ENCODE results near the gene SYCP2. TPM values are rescaled to one million over a fixed set of nuclear protein-coding genes. Genes with fewer than 3 reads are reported as not detected.

SYCP2 gene
- total and polyA plus RNA-seq, 2 donors (not counting 1 experiment from before 2014, with no cell fraction given): 0.77 to 1.2 TPM

DNA sequence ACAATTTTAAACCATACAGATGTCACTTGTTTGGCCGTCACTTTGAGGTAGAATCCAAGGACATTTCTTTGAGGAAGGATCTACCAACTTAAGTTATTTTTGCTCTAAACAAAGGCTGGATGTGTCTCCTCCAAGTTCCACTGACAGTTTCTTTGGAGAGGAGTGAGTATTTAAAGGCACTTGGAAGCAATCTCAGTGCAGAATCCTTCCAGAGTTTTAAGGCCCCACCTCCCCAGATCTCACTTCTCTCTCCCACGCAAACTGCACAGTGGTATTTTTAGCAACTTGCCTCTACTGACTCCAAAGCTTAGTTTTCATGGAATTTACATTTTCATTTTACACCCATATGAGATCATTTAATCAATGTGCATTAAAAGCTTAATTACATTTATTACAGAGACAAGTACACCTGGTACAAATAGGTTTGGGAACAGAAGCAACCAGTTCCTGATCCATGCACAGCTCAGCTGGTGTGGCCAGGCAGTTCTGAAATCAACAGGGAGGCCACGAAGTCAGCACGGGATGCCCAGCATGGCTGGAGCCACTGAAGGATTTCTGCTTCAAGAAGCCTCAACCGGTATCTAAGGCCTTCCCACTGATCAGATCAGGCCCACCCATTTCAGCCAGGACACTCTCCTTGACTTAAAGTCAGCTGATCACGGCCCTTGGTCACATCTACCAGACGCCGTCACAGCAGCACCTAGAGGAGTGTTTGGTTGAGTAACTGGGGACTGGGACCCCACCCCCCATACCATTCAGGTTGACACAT lies 109.8 kb downstream of the SYCP2 start:
- TF ChIP-seq, protein P1, sequence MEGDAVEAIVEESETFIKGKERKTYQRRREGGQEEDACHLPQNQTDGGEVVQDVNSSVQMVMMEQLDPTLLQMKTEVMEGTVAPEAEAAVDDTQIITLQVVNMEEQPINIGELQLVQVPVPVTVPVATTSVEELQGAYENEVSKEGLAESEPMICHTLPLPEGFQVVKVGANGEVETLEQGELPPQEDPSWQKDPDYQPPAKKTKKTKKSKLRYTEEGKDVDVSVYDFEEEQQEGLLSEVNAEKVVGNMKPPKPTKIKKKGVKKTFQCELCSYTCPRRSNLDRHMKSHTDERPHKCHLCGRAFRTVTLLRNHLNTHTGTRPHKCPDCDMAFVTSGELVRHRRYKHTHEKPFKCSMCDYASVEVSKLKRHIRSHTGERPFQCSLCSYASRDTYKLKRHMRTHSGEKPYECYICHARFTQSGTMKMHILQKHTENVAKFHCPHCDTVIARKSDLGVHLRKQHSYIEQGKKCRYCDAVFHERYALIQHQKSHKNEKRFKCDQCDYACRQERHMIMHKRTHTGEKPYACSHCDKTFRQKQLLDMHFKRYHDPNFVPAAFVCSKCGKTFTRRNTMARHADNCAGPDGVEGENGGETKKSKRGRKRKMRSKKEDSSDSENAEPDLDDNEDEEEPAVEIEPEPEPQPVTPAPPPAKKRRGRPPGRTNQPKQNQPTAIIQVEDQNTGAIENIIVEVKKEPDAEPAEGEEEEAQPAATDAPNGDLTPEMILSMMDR (conservative IDR thresholded peaks at IDR 0.05 in 1 of 2, IDR thresholded peaks at IDR 0.05 in 1 of 2; ENCODE audit: low read depth in 1 of 2, low read length in 2 of 2): no peak
- no peak for TF ChIP-seq EZH2 (IDR thresholded peaks at IDR 0.05; ENCODE audit: low read length, missing control alignments)
- H3K4me3 ChIP-seq (replicated peaks in 1 of 4; ENCODE audit: control extremely low read depth in 1 of 4, insufficient read depth in 1 of 4, low read depth in 3 of 4, low read length in 4 of 4): no peak overlapping the region
- no peaks in the 10 kb centered on the region for H4K20me1 ChIP-seq (ENCODE audit: control insufficient read depth, extremely low read depth, insufficient read depth, low read length)
- H3K36me3 ChIP-seq (ENCODE audit: control insufficient read depth, insufficient read depth, low read length): no peaks in the 10 kb centered on the region
- no peaks in the 10 kb centered on the region for H3K79me2 ChIP-seq (ENCODE audit: control insufficient read depth, insufficient read depth, low read length)
- no peaks in the 10 kb centered on the region for H3K9me3 ChIP-seq (ENCODE audit: control insufficient read depth, insufficient read depth, low read depth, low read length)
- H3K4me1 ChIP-seq (ENCODE audit: control insufficient read depth, extremely low read depth, insufficient read depth, low read length): no peaks in the 10 kb centered on the region
- no peaks in the 10 kb centered on the region for H3K27me3 ChIP-seq (ENCODE audit: control insufficient read depth, insufficient read depth, low read length)
- no peak overlapping the region for H3K4me2 ChIP-seq (ENCODE audit: extremely low read depth, insufficient read depth, low read length)
- no peak overlapping the region for H2AFZ ChIP-seq (ENCODE audit: low read length)
- no peak overlapping the region for H3K9ac ChIP-seq (ENCODE audit: insufficient read depth, low read length)
- no peak overlapping the region for H3K27ac ChIP-seq (ENCODE audit: insufficient read depth, low read length)
- DNase-seq (ENCODE audit: low read depth in 2 of 2): no peak

DNA sequence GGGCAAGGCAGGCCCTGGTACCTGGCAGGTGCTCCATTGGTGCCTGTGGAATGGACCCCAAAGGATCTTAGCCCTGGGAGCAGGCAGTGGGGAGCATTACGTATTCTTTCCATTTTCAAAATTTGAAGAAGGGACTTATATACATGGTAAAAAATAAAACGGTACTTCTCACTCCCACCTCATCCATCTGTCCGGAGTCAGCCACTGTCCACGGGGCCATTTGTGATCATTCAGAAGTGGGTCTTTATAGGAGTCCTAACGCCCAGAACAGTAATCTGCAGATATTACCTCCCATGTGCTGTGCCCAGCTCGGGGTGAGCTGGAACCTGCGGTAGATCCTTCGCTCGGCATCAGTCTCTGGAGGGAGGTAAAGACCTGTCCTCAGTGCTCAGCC lies 110.4 kb downstream of the SYCP2 start:
- no peak for DNase-seq (ENCODE audit: low read depth in 2 of 2)
- Histone ChIP-seq H3K4me1 (ENCODE audit: control insufficient read depth, extremely low read depth, insufficient read depth, low read length) (no peaks in the 10 kb centered on the region), H3K9me3 (ENCODE audit: control insufficient read depth, insufficient read depth, low read depth, low read length) (no peaks in the 10 kb centered on the region), H3K79me2 (ENCODE audit: control insufficient read depth, insufficient read depth, low read length) (no peaks in the 10 kb centered on the region), H2AFZ (ENCODE audit: low read length) (no peak overlapping the region), H3K4me2 (ENCODE audit: extremely low read depth, insufficient read depth, low read length) (no peak overlapping the region), H3K27ac (ENCODE audit: insufficient read depth, low read length) (no peak overlapping the region), H3K4me3 (replicated peaks in 1 of 4; ENCODE audit: control extremely low read depth in 1 of 4, insufficient read depth in 1 of 4, low read depth in 3 of 4, low read length in 4 of 4) (no peak overlapping the region), H3K27me3 (ENCODE audit: control insufficient read depth, insufficient read depth, low read length) (no peaks in the 10 kb centered on the region), H3K36me3 (ENCODE audit: control insufficient read depth, insufficient read depth, low read length) (no peaks in the 10 kb centered on the region), H4K20me1 (ENCODE audit: control insufficient read depth, extremely low read depth, insufficient read depth, low read length) (no peaks in the 10 kb centered on the region), H3K9ac (ENCODE audit: insufficient read depth, low read length) (no peak overlapping the region)
- TF ChIP-seq, protein P1 (conservative IDR thresholded peaks at IDR 0.05 in 1 of 2, IDR thresholded peaks at IDR 0.05 in 1 of 2; ENCODE audit: low read depth in 1 of 2, low read length in 2 of 2): no peak
- TF ChIP-seq EZH2 (IDR thresholded peaks at IDR 0.05; ENCODE audit: low read length, missing control alignments): no peak

DNA sequence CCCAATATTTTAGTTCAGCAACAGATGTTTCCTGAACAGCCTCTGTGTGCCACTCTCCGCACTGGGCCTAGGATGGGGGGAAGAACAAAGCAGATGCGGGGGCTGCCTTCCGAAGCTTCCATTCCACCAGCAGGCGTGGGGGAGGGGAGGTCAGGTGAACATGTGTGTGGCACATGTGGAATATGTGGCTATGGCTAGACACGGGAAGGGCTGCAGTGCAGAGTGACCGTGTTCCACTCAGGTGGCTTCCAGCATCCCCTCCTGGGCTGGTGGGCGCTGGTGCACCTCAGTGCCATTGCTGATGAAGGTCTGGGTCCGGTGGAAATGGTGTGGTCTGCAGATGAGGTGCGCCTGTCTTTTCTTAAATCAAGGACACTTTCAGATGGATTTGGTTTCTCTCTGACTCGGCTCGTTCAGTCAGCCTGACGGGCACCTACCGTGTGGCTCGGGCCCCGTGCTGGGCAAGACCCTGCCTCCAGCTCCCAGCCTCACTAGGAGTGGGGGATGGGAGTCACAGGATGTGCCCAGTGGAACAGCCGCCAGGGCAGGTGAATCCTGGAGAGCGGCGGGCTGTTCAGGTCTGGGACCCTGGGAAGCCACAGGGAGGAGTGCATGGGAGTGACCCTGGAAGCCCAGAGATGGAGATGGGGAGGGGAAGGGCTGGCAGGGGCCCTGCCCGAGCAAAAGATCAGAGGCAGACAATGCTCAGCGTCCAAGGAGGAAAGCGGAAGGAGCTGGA lies 111.0 kb downstream of the SYCP2 start:
- TF ChIP-seq, protein P1 (conservative IDR thresholded peaks at IDR 0.05 in 1 of 2, IDR thresholded peaks at IDR 0.05 in 1 of 2; ENCODE audit: low read depth in 1 of 2, low read length in 2 of 2): no peak
- TF ChIP-seq EZH2 (IDR thresholded peaks at IDR 0.05; ENCODE audit: low read length, missing control alignments): no peak
- no peak overlapping the region for H3K27ac ChIP-seq (ENCODE audit: insufficient read depth, low read length)
- no peak overlapping the region for H3K4me3 ChIP-seq (replicated peaks in 1 of 4; ENCODE audit: control extremely low read depth in 1 of 4, insufficient read depth in 1 of 4, low read depth in 3 of 4, low read length in 4 of 4)
- no peaks in the 10 kb centered on the region for H3K27me3 ChIP-seq (ENCODE audit: control insufficient read depth, insufficient read depth, low read length)
- no peaks in the 10 kb centered on the region for H3K4me1 ChIP-seq (ENCODE audit: control insufficient read depth, extremely low read depth, insufficient read depth, low read length)
- DNase-seq (ENCODE audit: low read depth in 2 of 2): no peak
- no peaks in the 10 kb centered on the region for H3K36me3 ChIP-seq (ENCODE audit: control insufficient read depth, insufficient read depth, low read length)
- no peaks in the 10 kb centered on the region for H3K79me2 ChIP-seq (ENCODE audit: control insufficient read depth, insufficient read depth, low read length)
- H4K20me1 ChIP-seq (ENCODE audit: control insufficient read depth, extremely low read depth, insufficient read depth, low read length): no peaks in the 10 kb centered on the region
- H3K9ac ChIP-seq (ENCODE audit: insufficient read depth, low read length): no peak overlapping the region
- H3K4me2 ChIP-seq (ENCODE audit: extremely low read depth, insufficient read depth, low read length): no peak overlapping the region
- no peaks in the 10 kb centered on the region for H3K9me3 ChIP-seq (ENCODE audit: control insufficient read depth, insufficient read depth, low read depth, low read length)
- H2AFZ ChIP-seq (ENCODE audit: low read length): no peak overlapping the region

Data from fibroblast of lung (primary cell).